Measurements from ENCODE around the gene GTF2IRD1.

GRCh38 chr7:74480861-74481417, 27.2 kb downstream of the GTF2IRD1 start:
- TF ChIP-seq POLR2A (IDR thresholded peaks at IDR 0.05), result no peak
- TF ChIP-seq CTCF (IDR thresholded peaks at IDR 0.05 in 8 of 11, conservative IDR thresholded peaks at IDR 0.05 in 3 of 11), result no peak

All from spleen (tissue), 7 donors.